ENCODE measurements around the gene RECK. TPM values are rescaled to one million over a fixed set of nuclear protein-coding genes. Genes with fewer than 3 reads are reported as not detected.

The RECK gene
- total and polyA plus RNA-seq, 2 donors (not counting 1 experiment from before 2014, with no cell fraction given): 98.4 to 212 TPM

GRCh38 chr9:36018891-36019720 is 17.6 kb upstream of the RECK start:
- Histone ChIP-seq H3K9me3 (ENCODE audit: control insufficient read depth, insufficient read depth, low read depth, low read length) (no peaks in the 10 kb centered on the region), H2AFZ (ENCODE audit: low read length) (no peak overlapping the region), H3K4me3 (replicated peaks in 1 of 4; ENCODE audit: control extremely low read depth in 1 of 4, insufficient read depth in 1 of 4, low read depth in 3 of 4, low read length in 4 of 4) (no peak overlapping the region), H3K4me2 (ENCODE audit: extremely low read depth, insufficient read depth, low read length) (no peak overlapping the region), H3K27me3 (ENCODE audit: control insufficient read depth, insufficient read depth, low read length) (no peaks in the 10 kb centered on the region), H3K27ac (ENCODE audit: insufficient read depth, low read length) (no peak overlapping the region), H3K4me1 (ENCODE audit: control insufficient read depth, extremely low read depth, insufficient read depth, low read length) (peaks cover 2% of the 10 kb centered on the region), H3K79me2 (ENCODE audit: control insufficient read depth, insufficient read depth, low read length) (no peaks in the 10 kb centered on the region), H3K36me3 (ENCODE audit: control insufficient read depth, insufficient read depth, low read length) (no peaks in the 10 kb centered on the region), H3K9ac (ENCODE audit: insufficient read depth, low read length) (no peak overlapping the region), H4K20me1 (ENCODE audit: control insufficient read depth, extremely low read depth, insufficient read depth, low read length) (no peaks in the 10 kb centered on the region)
- TF ChIP-seq CTCF (conservative IDR thresholded peaks at IDR 0.05 in 1 of 2, IDR thresholded peaks at IDR 0.05 in 1 of 2; ENCODE audit: low read depth in 1 of 2, low read length in 2 of 2): no peak
- no peak for TF ChIP-seq EZH2 (IDR thresholded peaks at IDR 0.05; ENCODE audit: low read length, missing control alignments)
- peak; percentile 64 to 89 for DNase-seq (ENCODE audit: low read depth in 2 of 2)

- H3K27ac ChIP-seq (ENCODE audit: insufficient read depth, low read length): no peak overlapping the region
- DNase-seq (ENCODE audit: low read depth in 2 of 2): no peak
- no peaks in the 10 kb centered on the region for H3K27me3 ChIP-seq (ENCODE audit: control insufficient read depth, insufficient read depth, low read length)
- TF ChIP-seq EZH2 (IDR thresholded peaks at IDR 0.05; ENCODE audit: low read length, missing control alignments) (no peak), CTCF (conservative IDR thresholded peaks at IDR 0.05 in 1 of 2, IDR thresholded peaks at IDR 0.05 in 1 of 2; ENCODE audit: low read depth in 1 of 2, low read length in 2 of 2) (no peak)
- no peak overlapping the region for H3K4me2 ChIP-seq (ENCODE audit: extremely low read depth, insufficient read depth, low read length)
- no peaks in the 10 kb centered on the region for H4K20me1 ChIP-seq (ENCODE audit: control insufficient read depth, extremely low read depth, insufficient read depth, low read length)
- H3K9me3 ChIP-seq (ENCODE audit: control insufficient read depth, insufficient read depth, low read depth, low read length): no peaks in the 10 kb centered on the region
- no peak overlapping the region for H2AFZ ChIP-seq (ENCODE audit: low read length)
- H3K9ac ChIP-seq (ENCODE audit: insufficient read depth, low read length): no peak overlapping the region
- H3K36me3 ChIP-seq (ENCODE audit: control insufficient read depth, insufficient read depth, low read length): no peaks in the 10 kb centered on the region
- peaks cover 2% of the 10 kb centered on the region for H3K4me1 ChIP-seq (ENCODE audit: control insufficient read depth, extremely low read depth, insufficient read depth, low read length)
- no peak overlapping the region for H3K4me3 ChIP-seq (replicated peaks in 1 of 4; ENCODE audit: control extremely low read depth in 1 of 4, insufficient read depth in 1 of 4, low read depth in 3 of 4, low read length in 4 of 4)
- no peaks in the 10 kb centered on the region for H3K79me2 ChIP-seq (ENCODE audit: control insufficient read depth, insufficient read depth, low read length)
Observed at GRCh38 chr9:36021968-36022367, 14.7 kb upstream of the RECK start.

- Histone ChIP-seq H3K9me3 (ENCODE audit: control insufficient read depth, insufficient read depth, low read depth, low read length) (no peaks in the 10 kb centered on the region), H2AFZ (ENCODE audit: low read length) (no peak overlapping the region), H3K9ac (ENCODE audit: insufficient read depth, low read length) (no peak overlapping the region), H3K79me2 (ENCODE audit: control insufficient read depth, insufficient read depth, low read length) (no peaks in the 10 kb centered on the region), H4K20me1 (ENCODE audit: control insufficient read depth, extremely low read depth, insufficient read depth, low read length) (no peaks in the 10 kb centered on the region), H3K27ac (ENCODE audit: insufficient read depth, low read length) (no peak overlapping the region), H3K27me3 (ENCODE audit: control insufficient read depth, insufficient read depth, low read length) (no peaks in the 10 kb centered on the region), H3K36me3 (ENCODE audit: control insufficient read depth, insufficient read depth, low read length) (no peaks in the 10 kb centered on the region), H3K4me3 (replicated peaks in 1 of 4; ENCODE audit: control extremely low read depth in 1 of 4, insufficient read depth in 1 of 4, low read depth in 3 of 4, low read length in 4 of 4) (no peak overlapping the region), H3K4me2 (ENCODE audit: extremely low read depth, insufficient read depth, low read length) (no peak overlapping the region), H3K4me1 (ENCODE audit: control insufficient read depth, extremely low read depth, insufficient read depth, low read length) (no peaks in the 10 kb centered on the region)
- peak; percentile 64 to 81 for DNase-seq (ENCODE audit: low read depth in 2 of 2)
- TF ChIP-seq CTCF (conservative IDR thresholded peaks at IDR 0.05 in 1 of 2, IDR thresholded peaks at IDR 0.05 in 1 of 2; ENCODE audit: low read depth in 1 of 2, low read length in 2 of 2): peak; percentile 71 to 85
- TF ChIP-seq EZH2 (IDR thresholded peaks at IDR 0.05; ENCODE audit: low read length, missing control alignments): no peak
Observed at GRCh38 chr9:36023260-36024048, 13.3 kb upstream of the RECK start.
